HG03565 (cell line): Measurements from ENCODE around the gene PLPP2.

Source experiments
- ATAC-seq: cut with Tn5 transposase; IDR thresholded peaks from one replicate; pipeline ENCODE4 v1.9.1; 2021; ENCODE audit warnings: mild to moderate bottlenecking, moderate library complexity; ENCODE audit not compliant: unreplicated experiment

The PLPP2 gene

GRCh38 chr19:317710-318508 is 26.7 kb upstream of the PLPP2 start:
- ATAC-seq, result no peak

- ATAC-seq, result no peak
Measured at GRCh38 chr19:315811-316210, 24.6 kb upstream of the PLPP2 start.

GRCh38 chr19:313988-314815 is 23.0 kb upstream of the PLPP2 start:
- no peak for ATAC-seq

- ATAC-seq, result no peak
Measured at GRCh38 chr19:313169-313987, 22.2 kb upstream of the PLPP2 start.

GRCh38 chr19:311813-312261 is 20.6 kb upstream of the PLPP2 start:
- no peak for ATAC-seq

GRCh38 chr19:310781-311496 is 19.7 kb upstream of the PLPP2 start:
- no peak for ATAC-seq

- ATAC-seq, result no peak
Measured at GRCh38 chr19:310141-310651, 19.0 kb upstream of the PLPP2 start.

- no peak for ATAC-seq
Measured at GRCh38 chr19:309206-309565, 18.0 kb upstream of the PLPP2 start.

- ATAC-seq, result no peak
Measured at GRCh38 chr19:308471-309205, 17.4 kb upstream of the PLPP2 start.

- no peak for ATAC-seq
Measured at GRCh38 chr19:307793-308420, 16.7 kb upstream of the PLPP2 start.

GRCh38 chr19:307111-307531 is 15.9 kb upstream of the PLPP2 start:
- ATAC-seq, result no peak

GRCh38 chr19:306151-306900 is 15.1 kb upstream of the PLPP2 start:
- ATAC-seq, result no peak

GRCh38 chr19:305240-306150 is 14.3 kb upstream of the PLPP2 start:
- ATAC-seq, result no peak

GRCh38 chr19:296476-297225 is 5.4 kb upstream of the PLPP2 start:
- no peak for ATAC-seq

- no peak for ATAC-seq
Measured at GRCh38 chr19:295687-296370, 4.6 kb upstream of the PLPP2 start.
